PC-9 (cell line): Measurements from ENCODE around the gene MTREX. TPM values are rescaled to one million over a fixed set of nuclear protein-coding genes. Genes with fewer than 3 reads are reported as not detected.

ENCODE experiments used
- BruUV-seq: library from RNA; stranded (reverse); fragments of 400-500 nt; replicated peaks from 2 replicates; lab custom pipeline; 2021; lab: Mats Ljungman, UMichigan
- CTCF ChIA-PET: fragments of 300-600 bp; sonication (Branson Sonifier 250); formaldehyde crosslinking; loops from one replicate; lab custom pipeline; 2022; ENCODE audit warnings: antibody characterized with exemption; lab: Charles Lee
- POLR2A ChIA-PET: fragments of 300-600 bp; sonication (Branson Sonifier 250); formaldehyde crosslinking; loops from one replicate; lab custom pipeline; 2022; ENCODE audit warnings: antibody characterized with exemption; ENCODE audit not compliant: unreplicated experiment; lab: Charles Lee
- DNase-seq, 2 experiments: peaks; one replicate each; pipeline versions ENCODE4 v3.0.0 to v3.0.0-alpha.2; 2015 to 2022; ENCODE audit warnings: mixed read lengths in 1 of 2
- H2AFZ ChIP-seq: fragments of 200-600 bp; sonication (generic); 2 replicates; pipeline ENCODE4 v1.8.1; 2017; ENCODE audit warnings: antibody characterized with exemption
- H3F3A ChIP-seq: fragments of 200-600 bp; sonication (generic); 2 replicates; pipeline ENCODE4 v1.8.1; 2017; ENCODE audit warnings: antibody characterized with exemption, mild to moderate bottlenecking, low read depth; ENCODE audit not compliant: insufficient read depth
- H3K27ac ChIP-seq: fragments of 200-600 bp; sonication (generic); 2 replicates; pipeline ENCODE4 v1.6.1; 2016; ENCODE audit warnings: mixed run types
- H3K27me3 ChIP-seq: fragments of 200-600 bp; sonication (generic); 2 replicates; pipeline ENCODE4 v1.6.1; 2016; ENCODE audit warnings: low read depth, mixed run types; ENCODE audit not compliant: insufficient read depth
- H3K36me3 ChIP-seq: fragments of 200-600 bp; sonication (generic); 2 replicates; pipeline ENCODE4 v1.6.1; 2016; ENCODE audit warnings: low read depth, mixed run types
- H3K4me1 ChIP-seq: fragments of 200-600 bp; sonication (generic); replicated peaks from 2 replicates; pipeline ENCODE4 v1.6.1; 2016; ENCODE audit warnings: mixed run types; ENCODE audit not compliant: insufficient read depth
- H3K4me2 ChIP-seq: fragments of 200-600 bp; sonication (generic); 2 replicates; pipeline ENCODE4 v1.6.1; 2017; ENCODE audit warnings: mixed run types
- H3K4me3 ChIP-seq: fragments of 200-600 bp; sonication (generic); 2 replicates; pipeline ENCODE4 v1.6.1; 2016; ENCODE audit warnings: mixed run types
- H3K79me2 ChIP-seq: fragments of 200-600 bp; sonication (generic); 2 replicates; pipeline ENCODE4 v1.6.1; 2017; ENCODE audit warnings: low read depth, mixed run types
- H3K9me2 ChIP-seq: fragments of 200-600 bp; sonication (generic); 2 replicates; pipeline ENCODE4 v1.8.1; 2017; ENCODE audit warnings: mild to moderate bottlenecking; ENCODE audit not compliant: insufficient read depth
- H3K9me3 ChIP-seq: fragments of 200-600 bp; sonication (generic); 2 replicates; pipeline ENCODE4 v1.8.1; 2016; ENCODE audit warnings: low read depth; ENCODE audit not compliant: insufficient read depth
- H4K20me1 ChIP-seq: fragments of 200-600 bp; sonication (generic); 2 replicates; pipeline ENCODE4 v1.8.1; 2017; ENCODE audit not compliant: insufficient read depth
- CTCF ChIP-seq: fragments of 200-600 bp; sonication (generic); conservative IDR thresholded peaks from 2 replicates; pipeline ENCODE4 v1.6.1; 2017; ENCODE audit warnings: mixed run types, antibody characterized with exemption, mild to moderate bottlenecking, moderate library complexity
- EZH2 ChIP-seq: fragments of 200-600 bp; sonication (generic); IDR thresholded peaks from 2 replicates; pipeline ENCODE4 v1.8.0; 2017; ENCODE audit warnings: antibody characterized with exemption, low read depth
- intact Hi-C: fragments of 100-400 bp; cut with micrococcal nuclease; formaldehyde crosslinking; loops from one replicate; pipeline ENCODE4 v1.10.0; 2022; ENCODE audit not compliant: unreplicated experiment
- total RNA-seq: library from RNA; stranded (reverse); gene quantifications from 2 replicates; pipeline ENCODE4 v1.2.3, GENCODE V29; 2021

Gene MTREX
- total RNA-seq, 1 experiment from 2014 or later: 56.7 TPM

DNA sequence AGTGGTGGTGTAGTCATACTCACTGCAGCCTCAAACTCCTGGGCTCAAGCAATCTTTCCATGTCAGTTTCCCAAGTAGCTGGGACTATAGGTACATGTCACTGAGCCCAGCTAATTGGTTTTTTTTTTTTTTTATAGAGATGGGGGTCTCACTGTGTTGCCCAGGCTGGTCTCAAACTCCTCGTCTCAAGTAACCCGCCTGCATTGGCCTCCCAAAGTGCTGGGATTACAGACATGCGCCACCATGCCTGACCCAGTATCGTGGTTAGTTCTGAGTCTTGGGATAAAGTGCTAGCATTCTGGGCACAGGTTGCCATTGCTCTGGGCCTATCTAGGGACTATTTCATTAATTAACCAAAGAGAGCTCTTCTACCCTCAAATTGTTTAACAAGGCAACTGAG lies 118.7 kb downstream of the MTREX start:
- no peaks in the 10 kb centered on the region for H3K4me1 ChIP-seq
- no peak overlapping the region for H2AFZ ChIP-seq
- H4K20me1 ChIP-seq: no peaks in the 10 kb centered on the region
- intact Hi-C loops: no loop called here
- no peaks in the 10 kb centered on the region for H3K27me3 ChIP-seq
- H3K27ac ChIP-seq: no peak overlapping the region
- POLR2A ChIA-PET: no interaction called here
- CTCF ChIA-PET: no interaction called here
- no peak overlapping the region for H3K4me3 ChIP-seq
- peaks cover 46% of the 10 kb centered on the region for H3K36me3 ChIP-seq
- no peak for TF ChIP-seq EZH2
- no peak for TF ChIP-seq CTCF
- peaks cover 28% of the 10 kb centered on the region; the same call in 1 of the 2 replicates for H3K9me3 ChIP-seq
- no peak for DNase-seq
- H3K4me2 ChIP-seq: no peak overlapping the region
- H3F3A ChIP-seq: peaks cover 4% of the 10 kb centered on the region; the same call in 1 of the 2 replicates
- no TSS peak for BruUV-seq
- H3K79me2 ChIP-seq: no peaks in the 10 kb centered on the region
- no peaks in the 10 kb centered on the region for H3K9me2 ChIP-seq

GRCh38 chr5:55427157-55427556 lies 119.4 kb downstream of the MTREX start:
- TF ChIP-seq CTCF (no peak), EZH2 (no peak)
- no TSS peak for BruUV-seq
- H3K79me2 ChIP-seq: no peaks in the 10 kb centered on the region
- H3K36me3 ChIP-seq: peaks cover 48% of the 10 kb centered on the region
- intact Hi-C loops: no loop called here
- no peak for DNase-seq
- H3K4me3 ChIP-seq: no peak overlapping the region
- ChIA-PET CTCF (no interaction called here), POLR2A (interaction anchor here (0.6 to 0.7 kb wide), 2 partner anchors 574 to 1837 kb away, joined by 3 to 6 read pairs; no protein-coding TSS in a partner anchor)
- no peaks in the 10 kb centered on the region for H3K27me3 ChIP-seq
- no peak overlapping the region for H2AFZ ChIP-seq
- H3F3A ChIP-seq: peaks cover 4% of the 10 kb centered on the region; the same call in 1 of the 2 replicates
- H3K9me3 ChIP-seq: peaks cover 34% of the 10 kb centered on the region
- no peaks in the 10 kb centered on the region for H3K9me2 ChIP-seq
- no peaks in the 10 kb centered on the region for H4K20me1 ChIP-seq
- no peaks in the 10 kb centered on the region for H3K4me1 ChIP-seq
- no peak overlapping the region for H3K4me2 ChIP-seq
- H3K27ac ChIP-seq: no peak overlapping the region

- no peak overlapping the region for H3K4me3 ChIP-seq
- H3K79me2 ChIP-seq: no peaks in the 10 kb centered on the region
- peaks cover 50% of the 10 kb centered on the region for H3K9me3 ChIP-seq
- H2AFZ ChIP-seq: no peak overlapping the region
- no peak for DNase-seq
- no peaks in the 10 kb centered on the region for H3K9me2 ChIP-seq
- H3K4me1 ChIP-seq: no peaks in the 10 kb centered on the region
- H3K27me3 ChIP-seq: no peaks in the 10 kb centered on the region
- ChIA-PET CTCF (no interaction called here), POLR2A (no interaction called here)
- H3K4me2 ChIP-seq: no peak overlapping the region
- intact Hi-C loops: no loop called here
- no peak for TF ChIP-seq EZH2
- TF ChIP-seq CTCF: no peak
- H4K20me1 ChIP-seq: no peaks in the 10 kb centered on the region
- H3K36me3 ChIP-seq: peaks cover 31% of the 10 kb centered on the region
- no peak overlapping the region for H3K27ac ChIP-seq
- H3F3A ChIP-seq: peaks cover 4% of the 10 kb centered on the region; the same call in 1 of the 2 replicates
- no TSS peak for BruUV-seq
Observed at GRCh38 chr5:55429221-55429612, 121.4 kb downstream of the MTREX start.
